LNCaP clone FGC (cell line): Measurements from ENCODE around the gene MYG1.
A peak's percentile ranks its signal among the peaks of the same experiment; 100 is the strongest.

Experiments used
- DNase-seq: peaks from one replicate; pipeline ENCODE4 v3.0.0-alpha.2; 2011; ENCODE audit warnings: low read depth
- H3K4me3 ChIP-seq: 2 replicates; pipeline ENCODE4 v1.5.1; 2011; ENCODE audit warnings: mild to moderate bottlenecking, low read depth, low read length, control low read depth
- CTCF ChIP-seq: IDR thresholded peaks from 2 replicates; pipeline ENCODE4 v1.5.1; 2012; ENCODE audit warnings: mild to moderate bottlenecking; ENCODE audit not compliant: control insufficient read depth, insufficient read depth; ENCODE audit errors: extremely low read depth

The MYG1 gene

GRCh38 chr12:53336181-53336681, 36.7 kb downstream of the MYG1 start, which contains the start of gene SP7:
Gene SP7, minus strand, starts transcription at chr12:53336354. Its CDS starts 708 bp downstream, at chr12:53335646.
- DNase-seq = no peak
- TF ChIP-seq CTCF = no peak
- H3K4me3 ChIP-seq = no peak within 1 kb of the TSS

GRCh38 chr12:53338017-53338416, 38.5 kb downstream of the MYG1 start:
- H3K4me3 ChIP-seq = no peak overlapping the region
- no peak for DNase-seq
- TF ChIP-seq CTCF = no peak

- no peak for DNase-seq
- H3K4me3 ChIP-seq = no peak overlapping the region
- TF ChIP-seq CTCF = no peak
Observed at GRCh38 chr12:53338916-53339315, 39.4 kb downstream of the MYG1 start.

GRCh38 chr12:53340398-53340797, 40.9 kb downstream of the MYG1 start:
- H3K4me3 ChIP-seq = no peak overlapping the region
- DNase-seq = no peak
- no peak for TF ChIP-seq CTCF

GRCh38 chr12:53343449-53343848, 44.0 kb downstream of the MYG1 start:
- no peak for TF ChIP-seq CTCF
- no peak for DNase-seq
- no peak overlapping the region for H3K4me3 ChIP-seq

- no peak for DNase-seq
- TF ChIP-seq CTCF = no peak
- H3K4me3 ChIP-seq = no peak overlapping the region
Observed at GRCh38 chr12:53343969-53344368, 44.5 kb downstream of the MYG1 start.

- peak overlapping the region; percentile 59 for H3K4me3 ChIP-seq
- no peak for TF ChIP-seq CTCF
- no peak for DNase-seq
Observed at GRCh38 chr12:53344487-53344823, 45.0 kb downstream of the MYG1 start.
